Esophagus squamous epithelium (tissue), 5 donors: Measurements from ENCODE around the gene TTC3. TPM values are rescaled to one million over a fixed set of nuclear protein-coding genes. Genes with fewer than 3 reads are reported as not detected.

Experiments
- DNase-seq: peaks from one replicate; lab custom pipeline; 2025; lab: John Stamatoyannopoulos, UW
- H3K27ac ChIP-seq, 4 donors: fragments of 200-600 bp; sonication (generic); one replicate each; pipeline ENCODE4 v1.5.1; 2016 to 2019; ENCODE audit warnings: mild to moderate bottlenecking in 1 of 4
- H3K27me3 ChIP-seq, 4 donors: fragments of 200-600 bp; sonication (generic); 1 replicate in 3 of 4; 2 replicates in 1 of 4; pipeline versions ENCODE4 v1.5.1 to v1.6.0; 2017 to 2021; ENCODE audit warnings: antibody characterized with exemption in 1 of 4
- H3K36me3 ChIP-seq, 3 donors: fragments of 200-600 bp; sonication (generic); one replicate each; pipeline ENCODE4 v1.5.1; 2016 to 2019
- H3K4me1 ChIP-seq, 3 donors: fragments of 200-600 bp; sonication (generic); one replicate each; pipeline ENCODE4 v1.5.1; 2017 to 2019
- H3K4me3 ChIP-seq, 4 donors: fragments of 200-600 bp; sonication (generic); 1 replicate in 3 of 4; 2 replicates in 1 of 4; pipeline ENCODE4 v1.5.1; 2016 to 2019; ENCODE audit warnings: mild to moderate bottlenecking in 2 of 4, moderate library complexity in 1 of 4
- H3K9me3 ChIP-seq, 3 donors: fragments of 200-600 bp; sonication (generic); one replicate each; pipeline ENCODE4 v1.5.1; 2016 to 2019
- POLR2A ChIP-seq, 4 donors: fragments of 450-650 bp; IDR thresholded peaks; one replicate each; pipeline ENCODE4 v1.6.1; 2017; ENCODE audit warnings: antibody characterized with exemption in 4 of 4, mild to moderate bottlenecking in 4 of 4, moderate library complexity in 3 of 4
- WGBS, 2 donors: methylation state at CpG; one replicate each; pipeline ENCODE4 v1.1.5; 2018; 5-methylcytosine and 5-hydroxymethylcytosine counted together
- intact Hi-C: fragments of 100-400 bp; cut with DNase I; formaldehyde crosslinking; loops from one replicate; pipeline ENCODE4 v1.15.0; 2022
- total RNA-seq, 4 donors: library from RNA; depleted of rRNA; stranded (reverse); fragments of >200 nt; gene quantifications; one replicate each; pipeline ENCODE4 v1.1.0, GENCODE V29; 2016
- TF ChIP-seq, protein P1 (sequence below), 6 experiments: fragments of 450-650 bp in 4 of 6; fragments of 200-600 bp in 2 of 6; sonication (generic) in 2 of 6; IDR thresholded peaks; one replicate each; pipeline ENCODE4 v1.5.1; 2016 to 2019; ENCODE audit warnings: antibody characterized with exemption in 6 of 6, mild to moderate bottlenecking in 4 of 6, moderate library complexity in 4 of 6
- donor health status: DM: yes; HTN: yes; CAD: no.

Gene TTC3
- total RNA-seq, 4 donors from 2014 or later = 41.2 to 80.1 (median 64.1) TPM

- H3K4me1 ChIP-seq = peaks cover 0 to 7% (median 0%) of the 10 kb centered on the region in 3 donors
- no peak overlapping the region for H3K4me3 ChIP-seq
- no peaks in the 10 kb centered on the region for H3K9me3 ChIP-seq
- intact Hi-C loops = no loop called here
- peaks cover 18 to 100% (median 41%) of the 10 kb centered on the region in 3 donors for H3K36me3 ChIP-seq
- no peak for TF ChIP-seq POLR2A (IDR thresholded peaks at IDR 0.05)
- TF ChIP-seq, protein P1, sequence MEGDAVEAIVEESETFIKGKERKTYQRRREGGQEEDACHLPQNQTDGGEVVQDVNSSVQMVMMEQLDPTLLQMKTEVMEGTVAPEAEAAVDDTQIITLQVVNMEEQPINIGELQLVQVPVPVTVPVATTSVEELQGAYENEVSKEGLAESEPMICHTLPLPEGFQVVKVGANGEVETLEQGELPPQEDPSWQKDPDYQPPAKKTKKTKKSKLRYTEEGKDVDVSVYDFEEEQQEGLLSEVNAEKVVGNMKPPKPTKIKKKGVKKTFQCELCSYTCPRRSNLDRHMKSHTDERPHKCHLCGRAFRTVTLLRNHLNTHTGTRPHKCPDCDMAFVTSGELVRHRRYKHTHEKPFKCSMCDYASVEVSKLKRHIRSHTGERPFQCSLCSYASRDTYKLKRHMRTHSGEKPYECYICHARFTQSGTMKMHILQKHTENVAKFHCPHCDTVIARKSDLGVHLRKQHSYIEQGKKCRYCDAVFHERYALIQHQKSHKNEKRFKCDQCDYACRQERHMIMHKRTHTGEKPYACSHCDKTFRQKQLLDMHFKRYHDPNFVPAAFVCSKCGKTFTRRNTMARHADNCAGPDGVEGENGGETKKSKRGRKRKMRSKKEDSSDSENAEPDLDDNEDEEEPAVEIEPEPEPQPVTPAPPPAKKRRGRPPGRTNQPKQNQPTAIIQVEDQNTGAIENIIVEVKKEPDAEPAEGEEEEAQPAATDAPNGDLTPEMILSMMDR (IDR thresholded peaks at IDR 0.05) = no peak
- H3K27me3 ChIP-seq = no peaks in the 10 kb centered on the region
- H3K27ac ChIP-seq = no peak overlapping the region
- no peak for DNase-seq
- 88 to 92% methylated on average over 2 to 5 of the region's 16 CpGs for WGBS, 2 donors
Observed at GRCh38 chr21:37228003-37228400, 154.9 kb downstream of the TTC3 start.

DNA sequence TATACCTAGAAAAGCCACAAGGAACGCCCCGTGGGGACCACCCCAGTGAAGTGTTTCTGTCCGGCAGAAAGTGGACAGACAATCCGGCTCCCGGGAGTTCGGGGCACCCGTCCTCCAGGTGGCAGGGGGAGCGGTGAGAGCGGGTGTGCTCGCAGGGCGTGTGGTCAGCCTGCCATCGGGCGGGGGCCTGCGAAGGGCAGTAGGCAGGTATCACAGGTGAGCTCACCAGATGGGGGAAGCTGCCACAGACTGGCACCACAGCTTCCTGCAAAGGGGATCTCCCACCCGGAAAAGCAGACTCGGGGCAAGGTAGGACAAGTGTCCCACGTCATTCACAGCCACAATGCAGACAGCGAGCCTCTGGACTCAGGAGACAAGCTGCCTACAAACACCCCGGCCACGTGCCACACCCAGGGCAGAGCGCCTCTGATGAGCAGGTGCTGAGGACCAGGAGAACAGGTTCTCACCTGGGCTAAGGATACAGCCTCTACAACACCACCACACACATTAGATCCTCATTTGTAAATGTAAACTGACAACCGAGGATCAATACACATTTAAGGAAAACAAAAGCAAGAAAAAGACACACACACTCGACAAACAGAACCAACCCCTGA, 157.7 kb downstream of the TTC3 start:
- WGBS, 2 donors = 77 to 87% methylated on average over 5 to 9 of the region's 23 CpGs
- DNase-seq = no peak
- peaks cover 0 to 7% (median 0%) of the 10 kb centered on the region in 3 donors for H3K4me1 ChIP-seq
- H3K27ac ChIP-seq = no peak overlapping the region
- no peaks in the 10 kb centered on the region for H3K27me3 ChIP-seq
- H3K36me3 ChIP-seq = peaks cover 18 to 99% (median 34%) of the 10 kb centered on the region in 3 donors
- intact Hi-C loops = no loop called here
- H3K9me3 ChIP-seq = no peaks in the 10 kb centered on the region
- TF ChIP-seq, protein P1 (IDR thresholded peaks at IDR 0.05) = no peak
- TF ChIP-seq POLR2A (IDR thresholded peaks at IDR 0.05) = no peak
- no peak overlapping the region for H3K4me3 ChIP-seq

- no peak for DNase-seq
- H3K36me3 ChIP-seq = peaks cover 18 to 99% (median 29%) of the 10 kb centered on the region in 3 donors
Observed at GRCh38 chr21:37231249-37231645, 158.2 kb downstream of the TTC3 start.

GRCh38 chr21:37231671-37232070, 158.6 kb downstream of the TTC3 start:
- no peaks in the 10 kb centered on the region for H3K9me3 ChIP-seq
- TF ChIP-seq, protein P1 (IDR thresholded peaks at IDR 0.05) = no peak
- TF ChIP-seq POLR2A (IDR thresholded peaks at IDR 0.05) = no peak
- intact Hi-C loops = no loop called here
- no peaks in the 10 kb centered on the region for H3K27me3 ChIP-seq
- peaks cover 18 to 99% (median 27%) of the 10 kb centered on the region in 3 donors for H3K36me3 ChIP-seq
- H3K27ac ChIP-seq = no peak overlapping the region
- peaks cover 0 to 7% (median 0%) of the 10 kb centered on the region in 3 donors for H3K4me1 ChIP-seq
- H3K4me3 ChIP-seq = no peak overlapping the region
- no peak for DNase-seq
- whole genome bisulfite sequencing, 2 donors = 88 to 98% methylated on average over 8 to 9 of the region's 16 CpGs

More at GRCh38 chr21:37231249-37231645, 158.2 kb downstream of the TTC3 start:
- TF ChIP-seq, protein P1 (IDR thresholded peaks at IDR 0.05) = no peak
- TF ChIP-seq POLR2A (IDR thresholded peaks at IDR 0.05) = no peak
- intact Hi-C loops = no loop called here
- WGBS, 2 donors = 86% methylated on average over 12 of the region's 12 CpGs
- no peak overlapping the region for H3K4me3 ChIP-seq
- H3K9me3 ChIP-seq = no peaks in the 10 kb centered on the region
- no peaks in the 10 kb centered on the region for H3K27me3 ChIP-seq
- H3K27ac ChIP-seq = no peak overlapping the region
- H3K4me1 ChIP-seq = peaks cover 0 to 7% (median 0%) of the 10 kb centered on the region in 3 donors

- peaks cover 12 to 99% (median 24%) of the 10 kb centered on the region in 3 donors for H3K36me3 ChIP-seq
- H3K27ac ChIP-seq = no peak overlapping the region
- H3K27me3 ChIP-seq = no peaks in the 10 kb centered on the region
- DNase-seq = no peak
- H3K9me3 ChIP-seq = no peaks in the 10 kb centered on the region
- H3K4me3 ChIP-seq = no peak overlapping the region
- WGBS, 2 donors = 80 to 83% methylated on average over 19 of the region's 19 CpGs
- intact Hi-C loops = no loop called here
- no peak for TF ChIP-seq POLR2A (IDR thresholded peaks at IDR 0.05)
- TF ChIP-seq, protein P1 (IDR thresholded peaks at IDR 0.05) = no peak
- peaks cover 0 to 7% (median 0%) of the 10 kb centered on the region in 3 donors for H3K4me1 ChIP-seq
Observed at GRCh38 chr21:37232274-37233018, 159.4 kb downstream of the TTC3 start.
